HG03103 (cell line): ENCODE data around the gene MORN5.

Source experiments
- ATAC-seq: cut with Tn5 transposase; IDR thresholded peaks from one replicate; pipeline ENCODE4 v1.9.1; 2021; ENCODE audit warnings: low read depth; ENCODE audit not compliant: unreplicated experiment

Gene MORN5

DNA sequence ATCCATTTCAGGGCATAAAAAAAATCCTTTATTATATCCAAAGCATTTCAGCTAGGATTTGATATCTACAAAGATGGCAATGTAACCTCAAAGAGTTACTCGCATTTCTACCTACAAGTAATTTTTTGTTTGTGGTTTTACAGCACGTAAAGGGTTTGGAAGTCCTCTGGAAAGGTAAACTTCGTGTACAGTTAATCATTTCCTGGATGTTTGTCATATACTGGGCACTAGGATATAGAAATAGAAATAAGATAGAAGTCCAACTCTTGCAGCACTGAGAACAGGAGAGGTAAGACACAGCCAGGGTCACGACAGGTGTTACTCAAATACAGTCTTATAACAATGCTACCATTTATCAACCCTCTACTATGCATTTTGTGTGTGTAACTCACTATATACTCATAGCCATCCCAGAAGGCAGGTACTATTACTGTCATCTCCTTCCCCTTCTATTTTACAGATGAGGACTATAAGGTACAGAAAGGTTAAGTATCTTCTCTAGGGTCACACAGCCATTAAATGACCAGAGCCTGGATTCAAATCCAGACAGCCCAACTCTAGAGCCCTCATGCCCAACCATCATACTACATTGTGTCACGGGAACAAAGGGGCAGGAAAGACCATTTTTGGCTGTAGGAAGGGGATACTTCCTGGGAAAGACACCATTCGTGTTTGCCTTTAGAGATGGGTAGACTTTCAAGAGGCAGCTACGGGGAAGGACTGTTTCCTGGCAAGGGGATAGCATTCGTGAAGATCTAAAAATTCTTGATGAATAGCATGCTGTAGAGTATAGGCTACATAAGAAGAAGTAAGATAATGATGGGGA is 19.1 kb upstream of the MORN5 start:
- ATAC-seq, result no peak

GRCh38 chr9:122141671-122142070 is 18.0 kb upstream of the MORN5 start:
- no peak for ATAC-seq

GRCh38 chr9:122143296-122143695 is 16.4 kb upstream of the MORN5 start:
- no peak for ATAC-seq

DNA sequence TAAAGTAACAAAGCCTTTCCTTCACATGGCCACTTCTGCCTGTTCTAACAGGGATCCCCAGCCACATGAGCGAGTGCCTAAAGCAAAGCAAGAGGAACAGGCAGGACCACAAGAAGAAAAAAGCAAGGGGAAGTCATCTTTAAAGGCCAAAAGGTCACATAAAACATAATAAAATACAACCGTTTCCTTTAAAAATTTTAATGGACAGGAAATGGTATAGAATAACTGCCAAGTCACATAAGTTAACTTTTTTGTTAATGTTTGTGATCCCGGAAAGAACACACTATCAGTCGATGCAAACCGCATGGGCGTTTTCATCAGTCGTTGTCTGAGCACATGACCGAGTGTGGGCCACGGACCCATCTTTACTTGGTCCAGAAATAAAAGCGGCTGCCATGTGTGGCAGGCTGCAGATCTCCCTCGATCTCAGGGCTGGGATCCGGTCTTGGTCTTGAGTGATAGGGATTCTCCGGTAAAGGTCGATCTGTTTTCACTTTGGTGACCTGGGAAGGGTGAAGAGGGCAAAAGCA is 15.8 kb upstream of the MORN5 start:
- ATAC-seq, result no peak

- ATAC-seq, result no peak
Measured at GRCh38 chr9:122144836-122145591, 14.7 kb upstream of the MORN5 start.

- ATAC-seq, result no peak
Measured at GRCh38 chr9:122145592-122145863, 14.2 kb upstream of the MORN5 start.

DNA sequence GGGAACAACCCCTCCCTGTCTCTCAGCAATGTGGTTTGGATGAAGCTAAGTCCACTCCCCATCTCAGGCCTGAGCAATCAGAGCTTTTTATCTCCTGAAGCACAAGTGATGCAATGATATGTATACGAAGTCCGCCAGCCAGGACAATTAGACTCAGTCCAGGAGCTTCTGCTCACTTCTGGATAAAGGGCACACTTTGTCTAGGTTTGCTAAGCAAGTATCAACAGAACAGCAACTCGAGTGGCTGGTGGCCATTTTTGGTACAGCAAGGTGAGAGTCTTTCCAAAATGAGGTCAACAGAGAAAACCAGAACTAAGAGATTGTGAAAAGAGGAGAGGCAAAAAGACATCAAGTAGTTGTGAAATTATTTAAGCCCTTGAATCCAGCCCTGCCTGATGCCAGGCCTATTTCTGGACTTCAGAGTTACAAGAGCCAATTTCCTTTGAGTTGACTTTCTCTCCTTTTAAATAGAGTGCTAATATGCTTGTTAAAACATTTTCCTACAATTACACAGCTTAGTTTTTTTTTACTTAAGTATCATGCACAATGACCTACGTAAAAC is 8.4 kb upstream of the MORN5 start:
- ATAC-seq, result no peak

DNA sequence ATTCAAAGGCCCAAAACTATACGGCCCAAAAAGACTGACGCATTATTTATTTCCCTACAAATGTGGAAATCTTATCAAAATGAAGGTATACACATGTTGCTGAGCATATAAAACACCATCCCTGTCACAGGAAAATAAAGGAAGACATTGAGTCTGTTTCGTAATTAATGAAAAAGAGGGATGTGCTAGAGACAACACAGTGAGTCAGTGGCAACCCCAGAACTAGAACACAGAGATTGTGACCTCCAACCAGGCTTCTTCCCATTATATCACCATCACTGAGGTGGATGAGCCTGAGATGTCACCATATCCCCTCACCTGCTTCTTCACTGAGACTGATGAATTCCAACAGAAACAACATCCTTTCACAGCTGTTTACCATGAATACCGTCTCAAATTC is 3.9 kb upstream of the MORN5 start:
- ATAC-seq, result no peak

DNA sequence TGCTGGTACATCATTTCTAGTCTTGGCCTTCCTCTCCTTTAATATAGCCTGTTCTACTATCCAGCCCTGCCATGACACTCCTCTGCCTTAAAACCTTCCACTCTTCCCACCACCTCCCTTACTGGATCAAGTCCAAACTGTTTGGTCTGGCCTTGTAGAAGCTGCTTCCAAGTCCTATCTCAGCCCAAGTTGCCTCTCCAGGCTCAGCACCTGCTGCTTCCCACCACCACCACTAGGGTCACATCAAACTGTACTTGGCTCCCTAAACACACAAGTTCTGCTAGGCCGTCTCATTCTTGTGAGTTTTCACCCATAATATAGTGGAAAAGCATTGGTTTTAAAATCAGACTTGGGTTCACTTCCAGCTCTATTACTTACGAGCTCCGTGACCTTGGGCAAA is 1.5 kb upstream of the MORN5 start:
- peak; percentile 47 for ATAC-seq

- no peak for ATAC-seq
Measured at GRCh38 chr9:122159925-122160246, 178 bp downstream of the MORN5 start.

DNA sequence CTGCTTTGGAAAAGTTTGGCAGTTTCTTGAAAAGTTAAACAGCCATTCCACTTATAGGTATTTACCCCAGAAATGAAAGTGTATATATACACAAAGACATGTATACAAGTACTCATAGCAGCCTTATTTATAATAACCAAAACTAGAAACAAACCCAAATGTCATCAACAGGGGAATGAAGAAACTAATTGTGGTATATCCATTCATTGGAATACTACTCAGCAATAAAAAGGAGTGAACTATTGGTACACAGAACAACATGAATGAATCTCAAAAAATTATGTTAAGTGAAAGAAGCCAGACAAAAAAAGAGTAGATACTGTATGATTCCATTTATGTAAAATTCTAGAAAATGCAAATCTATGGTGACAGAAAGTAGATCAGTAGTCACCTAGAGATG is 2.7 kb downstream of the MORN5 start:
- no peak for ATAC-seq

DNA sequence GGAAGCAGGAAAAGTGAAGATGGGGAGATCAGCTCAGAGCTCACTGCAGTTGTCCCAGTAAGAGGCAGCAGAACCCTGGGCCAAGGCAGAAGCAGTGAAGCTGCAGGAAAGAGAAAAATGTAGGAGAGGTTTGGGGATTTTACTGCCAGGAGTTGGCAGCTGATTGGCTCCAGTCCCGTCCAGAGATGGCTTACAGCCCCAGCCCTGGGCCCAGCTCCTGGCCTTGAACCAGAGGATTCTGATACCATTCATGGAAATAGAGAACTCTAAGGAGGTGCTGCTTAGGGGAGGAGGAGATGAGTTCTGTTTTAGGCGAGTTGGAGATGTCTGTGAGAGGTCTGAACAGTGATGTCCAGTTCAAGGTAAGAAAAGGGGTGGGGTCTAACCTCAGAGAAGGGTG is 4.6 kb downstream of the MORN5 start:
- no peak for ATAC-seq

GRCh38 chr9:122168356-122168755 is 8.6 kb downstream of the MORN5 start:
- ATAC-seq, result no peak

GRCh38 chr9:122172131-122172530 is 12.4 kb downstream of the MORN5 start:
- ATAC-seq, result no peak

DNA sequence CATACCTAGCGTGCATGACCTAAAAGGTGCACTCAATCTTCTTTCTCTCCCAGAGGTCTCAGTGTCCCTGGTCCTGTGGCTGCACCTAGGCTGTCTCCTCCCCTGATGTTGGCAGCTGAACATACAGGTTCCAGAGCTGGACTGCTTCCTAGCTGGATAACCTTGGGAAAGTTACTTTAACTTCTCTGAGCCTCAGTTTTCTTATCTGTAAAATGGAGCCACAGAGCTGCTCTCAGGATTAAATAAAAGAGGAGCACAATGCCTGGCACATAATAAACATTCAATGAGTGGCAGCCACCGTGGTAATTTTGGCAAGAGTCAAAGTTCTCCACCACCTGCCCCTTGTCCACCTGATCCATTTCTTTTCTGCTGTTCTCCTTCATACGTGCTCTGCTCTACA is 14.0 kb downstream of the MORN5 start:
- ATAC-seq, result no peak

- no peak for ATAC-seq
Measured at GRCh38 chr9:122176916-122177315, 17.2 kb downstream of the MORN5 start.

- ATAC-seq, result no peak
Measured at GRCh38 chr9:122179054-122179689, 19.5 kb downstream of the MORN5 start.

GRCh38 chr9:122179690-122180074 is 20.0 kb downstream of the MORN5 start:
- ATAC-seq, result no peak

DNA sequence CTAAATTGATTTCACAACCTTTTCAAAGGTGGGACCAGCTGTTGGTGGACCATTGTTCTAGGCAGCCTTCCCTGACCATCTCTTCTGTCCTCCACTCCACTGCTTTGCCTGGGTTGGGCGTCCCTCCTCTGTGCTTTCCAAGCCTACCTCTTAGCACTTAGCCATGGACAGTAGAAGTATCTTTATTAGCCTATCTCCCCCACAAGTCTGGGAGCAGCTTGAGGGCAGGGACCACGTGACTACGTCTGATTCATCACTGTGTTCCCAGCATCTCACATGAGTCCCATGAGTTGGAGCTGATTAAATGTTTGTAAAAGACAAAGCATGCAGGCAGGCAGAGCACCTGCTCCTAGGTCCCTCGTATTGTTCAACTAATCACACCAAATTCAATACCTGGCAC is 20.9 kb downstream of the MORN5 start:
- no peak for ATAC-seq

GRCh38 chr9:122183501-122183900 is 23.8 kb downstream of the MORN5 start:
- no peak for ATAC-seq

- no peak for ATAC-seq
Measured at GRCh38 chr9:122184551-122184950, 24.8 kb downstream of the MORN5 start.
